HepG2 (cell line): ENCODE measurements around the gene NRL. TPM values are rescaled to one million over a fixed set of nuclear protein-coding genes. Genes with fewer than 3 reads are reported as not detected.

ENCODE experiments used
- CHD2 ChIP-seq: IDR thresholded peaks from 2 replicates; pipeline ENCODE4 v1.6.1; 2011; ENCODE audit warnings: low read depth, low read length, improper control_type of control experiment
- DNMT1 ChIP-seq: sonication (generic); formaldehyde crosslinking; IDR thresholded peaks from 2 replicates; pipeline ENCODE4 v1.5.1; 2020; ENCODE audit warnings: mild to moderate bottlenecking, missing genetic modification reagents
- HNRNPH1 ChIP-seq: fragments of 200-400 bp; formaldehyde crosslinking; optimal IDR thresholded peaks from 2 replicates; pipeline ENCODE3; 2017; ENCODE audit warnings: mild to moderate bottlenecking, low read depth, low read length
- MAZ ChIP-seq, 2 experiments: sonication (generic) in 1 of 2; formaldehyde crosslinking in 1 of 2; IDR thresholded peaks; 2 replicates each; pipeline versions ENCODE4 v1.5.0 to v1.6.1; 2012 to 2020; ENCODE audit warnings: low read depth in 2 of 2, mild to moderate bottlenecking in 2 of 2, borderline replicate concordance in 1 of 2, improper control_type of control experiment in 1 of 2, low read length in 1 of 2, missing genetic modification reagents in 1 of 2, moderate library complexity in 1 of 2
- NRL ChIP-seq: sonication (generic); formaldehyde crosslinking; IDR thresholded peaks from 2 replicates; pipeline ENCODE4 v1.5.0; 2020; ENCODE audit warnings: missing genetic modification reagents, mild to moderate bottlenecking, moderate library complexity, borderline replicate concordance
- PITX1 ChIP-seq: sonication (generic); formaldehyde crosslinking; IDR thresholded peaks from 2 replicates; pipeline ENCODE4 v1.5.1; 2020; ENCODE audit warnings: mild to moderate bottlenecking, missing genetic modification reagents
- RFX1 ChIP-seq: fragments of 450-650 bp; IDR thresholded peaks from 2 replicates; pipeline ENCODE4 v1.6.1; 2017
- ZFP90 ChIP-seq: sonication (generic); formaldehyde crosslinking; IDR thresholded peaks from 2 replicates; pipeline ENCODE4 v1.8.0; 2022; ENCODE audit warnings: missing genetic modification reagents, mild to moderate bottlenecking, inconsistent platforms, borderline replicate concordance
- ZMAT3 ChIP-seq: sonication (generic); formaldehyde crosslinking; conservative IDR thresholded peaks from 2 replicates; pipeline ENCODE4 v1.7.0; 2021; ENCODE audit warnings: missing genetic modification reagents
- ZNF317 ChIP-seq: sonication (generic); formaldehyde crosslinking; IDR thresholded peaks from 2 replicates; pipeline ENCODE4 v1.5.0; 2020; ENCODE audit warnings: mild to moderate bottlenecking, missing genetic modification reagents
- ZNF354B ChIP-seq: sonication (generic); formaldehyde crosslinking; IDR thresholded peaks from 2 replicates; pipeline ENCODE4 v1.8.0; 2022; ENCODE audit warnings: mild to moderate bottlenecking, missing genetic modification reagents
- ZNF44 ChIP-seq: sonication (generic); formaldehyde crosslinking; IDR thresholded peaks from 2 replicates; pipeline ENCODE4 v1.5.1; 2020; ENCODE audit warnings: mild to moderate bottlenecking, missing genetic modification reagents
- ZNF724P ChIP-seq: sonication (generic); formaldehyde crosslinking; IDR thresholded peaks from 2 replicates; pipeline ENCODE4 v1.8.0; 2022; ENCODE audit warnings: missing genetic modification reagents, borderline replicate concordance
- polyA plus RNA-seq, 8 experiments: library from polyadenylated mRNA; depleted of rRNA in 3 of 8; stranded (reverse) in 7 of 8; unstranded in 1 of 8; fragments of >200 nt; fragmentation: Illumina TruSeq in 4 of 8; extraction: Trizol in 4 of 8; gene quantifications; 2 replicates each; pipeline versions ENCODE4 v1.2.1 to v1.2.3, GENCODE V29; 2011 to 2016; ENCODE audit warnings: low read depth in 4 of 8, missing spikeins in 1 of 8, mixed read lengths in 1 of 8; ENCODE audit not compliant: insufficient read depth in 1 of 8
- total RNA-seq, 5 experiments: library from RNA; depleted of rRNA; stranded (reverse); fragments of >200 nt; fragmentation: Illumina TruSeq; extraction: Trizol; gene quantifications; 2 replicates each; pipeline ENCODE4 v1.2.3, GENCODE V29; 2016; ENCODE audit warnings: low read depth in 1 of 5
- TF ChIP-seq, protein P1 (sequence below): sonication (generic); formaldehyde crosslinking; IDR thresholded peaks from 2 replicates; pipeline ENCODE4 v1.5.0; 2020; ENCODE audit warnings: missing genetic modification reagents
- TF ChIP-seq, protein P2 (sequence below): sonication (generic); formaldehyde crosslinking; IDR thresholded peaks from 2 replicates; pipeline ENCODE4 v1.5.0; 2020; ENCODE audit warnings: mild to moderate bottlenecking, missing genetic modification reagents
- TF ChIP-seq, protein P3 (sequence below): sonication (generic); formaldehyde crosslinking; IDR thresholded peaks from 2 replicates; pipeline ENCODE4 v1.4.0; 2020; ENCODE audit warnings: missing genetic modification reagents
- TF ChIP-seq, protein P4 (sequence below): conservative IDR thresholded peaks from 2 replicates; pipeline ENCODE4 v1.6.1; 2018; ENCODE audit warnings: missing genetic modification reagents
- TF ChIP-seq, protein P5 (sequence below): sonication (generic); formaldehyde crosslinking; IDR thresholded peaks from 2 replicates; pipeline ENCODE4 v1.8.0; 2022; ENCODE audit warnings: missing genetic modification reagents, mild to moderate bottlenecking, borderline replicate concordance
- TF ChIP-seq, protein P6 (sequence below): sonication (generic); formaldehyde crosslinking; IDR thresholded peaks from 2 replicates; pipeline ENCODE4 v1.9.0; 2021; ENCODE audit warnings: missing genetic modification reagents, borderline replicate concordance
- TF ChIP-seq, protein P7 (sequence below): IDR thresholded peaks from 2 replicates; pipeline ENCODE4 v1.6.1; 2016; ENCODE audit warnings: mild to moderate bottlenecking, missing biosample characterization, missing genetic modification reagents

The NRL gene
- total and polyA plus RNA-seq, 2 of the 13 experiments (the other 11 are each of a cell fraction or from before 2014, with no cell fraction given) = 2.5 to 4.7 TPM

DNA sequence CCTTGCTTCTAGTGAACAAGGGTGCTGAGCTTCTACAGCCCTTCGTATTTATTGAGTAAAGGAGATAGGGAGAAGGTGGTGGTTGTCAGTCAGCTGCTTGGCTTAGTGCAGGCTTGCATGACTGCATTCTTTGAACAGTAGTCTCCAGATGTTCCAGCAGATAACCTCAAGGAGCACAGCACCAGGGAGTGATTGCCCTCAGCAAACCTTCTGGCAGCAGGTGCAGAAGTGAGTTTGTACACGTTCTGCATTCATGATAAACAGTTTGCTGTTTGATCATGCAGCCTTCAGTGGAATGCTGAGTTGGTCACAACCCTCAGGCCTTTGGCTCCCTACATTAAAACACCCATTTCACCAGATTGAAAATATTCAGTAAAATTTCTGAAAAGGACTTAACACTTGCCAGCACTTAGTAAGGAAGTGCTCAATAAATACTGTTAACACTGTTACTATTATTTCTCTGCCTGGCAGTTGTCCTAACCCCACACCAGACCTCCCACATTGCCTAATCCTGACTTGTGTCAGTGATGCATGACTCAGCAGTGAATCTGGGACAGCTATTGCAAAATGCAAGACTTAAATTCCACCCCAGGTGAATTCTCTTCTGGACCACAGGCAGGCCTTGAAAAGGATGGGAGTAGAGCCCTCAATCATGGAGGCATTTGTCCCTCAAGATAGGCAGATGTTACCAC lies 81.9 kb downstream of the NRL start (continued):
- TF ChIP-seq RFX1 (no peak), ZNF724P (CRISPR knock-in tag) (no peak), ZMAT3 (CRISPR knock-in tag) (no peak), ZNF354B (CRISPR knock-in tag) (no peak), HNRNPH1 (no peak), CHD2 (no peak), DNMT1 (CRISPR knock-in tag) (no peak), PITX1 (CRISPR knock-in tag) (peak; percentile 65), ZNF317 (0 out of 2 replicates have a peak, but pooled peaks have one; percentile 14), MAZ (IDR thresholded peaks at IDR 0.05; ENCODE audit: borderline replicate concordance, low read depth, low read length) (no peak), MAZ (CRISPR knock-in tag; IDR thresholded peaks at IDR 0.05; ENCODE audit: low read depth) (no peak), ZFP90 (no peak), ZNF44 (no peak), NRL (CRISPR knock-in tag) (no peak)
- TF ChIP-seq, protein P1, sequence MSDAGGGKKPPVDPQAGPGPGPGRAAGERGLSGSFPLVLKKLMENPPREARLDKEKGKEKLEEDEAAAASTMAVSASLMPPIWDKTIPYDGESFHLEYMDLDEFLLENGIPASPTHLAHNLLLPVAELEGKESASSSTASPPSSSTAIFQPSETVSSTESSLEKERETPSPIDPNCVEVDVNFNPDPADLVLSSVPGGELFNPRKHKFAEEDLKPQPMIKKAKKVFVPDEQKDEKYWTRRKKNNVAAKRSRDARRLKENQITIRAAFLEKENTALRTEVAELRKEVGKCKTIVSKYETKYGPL = no peak
- TF ChIP-seq, protein P2, sequence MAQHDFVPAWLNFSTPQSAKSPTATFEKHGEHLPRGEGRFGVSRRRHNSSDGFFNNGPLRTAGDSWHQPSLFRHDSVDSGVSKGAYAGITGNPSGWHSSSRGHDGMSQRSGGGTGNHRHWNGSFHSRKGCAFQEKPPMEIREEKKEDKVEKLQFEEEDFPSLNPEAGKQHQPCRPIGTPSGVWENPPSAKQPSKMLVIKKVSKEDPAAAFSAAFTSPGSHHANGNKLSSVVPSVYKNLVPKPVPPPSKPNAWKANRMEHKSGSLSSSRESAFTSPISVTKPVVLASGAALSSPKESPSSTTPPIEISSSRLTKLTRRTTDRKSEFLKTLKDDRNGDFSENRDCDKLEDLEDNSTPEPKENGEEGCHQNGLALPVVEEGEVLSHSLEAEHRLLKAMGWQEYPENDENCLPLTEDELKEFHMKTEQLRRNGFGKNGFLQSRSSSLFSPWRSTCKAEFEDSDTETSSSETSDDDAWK (CRISPR knock-in tag) = no peak
- TF ChIP-seq, protein P3, sequence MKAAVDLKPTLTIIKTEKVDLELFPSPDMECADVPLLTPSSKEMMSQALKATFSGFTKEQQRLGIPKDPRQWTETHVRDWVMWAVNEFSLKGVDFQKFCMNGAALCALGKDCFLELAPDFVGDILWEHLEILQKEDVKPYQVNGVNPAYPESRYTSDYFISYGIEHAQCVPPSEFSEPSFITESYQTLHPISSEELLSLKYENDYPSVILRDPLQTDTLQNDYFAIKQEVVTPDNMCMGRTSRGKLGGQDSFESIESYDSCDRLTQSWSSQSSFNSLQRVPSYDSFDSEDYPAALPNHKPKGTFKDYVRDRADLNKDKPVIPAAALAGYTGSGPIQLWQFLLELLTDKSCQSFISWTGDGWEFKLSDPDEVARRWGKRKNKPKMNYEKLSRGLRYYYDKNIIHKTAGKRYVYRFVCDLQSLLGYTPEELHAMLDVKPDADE (CRISPR knock-in tag) = no peak
- TF ChIP-seq, protein P4, sequence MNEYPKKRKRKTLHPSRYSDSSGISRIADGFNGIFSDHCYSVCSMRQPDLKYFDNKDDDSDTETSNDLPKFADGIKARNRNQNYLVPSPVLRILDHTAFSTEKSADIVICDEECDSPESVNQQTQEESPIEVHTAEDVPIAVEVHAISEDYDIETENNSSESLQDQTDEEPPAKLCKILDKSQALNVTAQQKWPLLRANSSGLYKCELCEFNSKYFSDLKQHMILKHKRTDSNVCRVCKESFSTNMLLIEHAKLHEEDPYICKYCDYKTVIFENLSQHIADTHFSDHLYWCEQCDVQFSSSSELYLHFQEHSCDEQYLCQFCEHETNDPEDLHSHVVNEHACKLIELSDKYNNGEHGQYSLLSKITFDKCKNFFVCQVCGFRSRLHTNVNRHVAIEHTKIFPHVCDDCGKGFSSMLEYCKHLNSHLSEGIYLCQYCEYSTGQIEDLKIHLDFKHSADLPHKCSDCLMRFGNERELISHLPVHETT (CRISPR knock-in tag) = no peak
- TF ChIP-seq, protein P5, sequence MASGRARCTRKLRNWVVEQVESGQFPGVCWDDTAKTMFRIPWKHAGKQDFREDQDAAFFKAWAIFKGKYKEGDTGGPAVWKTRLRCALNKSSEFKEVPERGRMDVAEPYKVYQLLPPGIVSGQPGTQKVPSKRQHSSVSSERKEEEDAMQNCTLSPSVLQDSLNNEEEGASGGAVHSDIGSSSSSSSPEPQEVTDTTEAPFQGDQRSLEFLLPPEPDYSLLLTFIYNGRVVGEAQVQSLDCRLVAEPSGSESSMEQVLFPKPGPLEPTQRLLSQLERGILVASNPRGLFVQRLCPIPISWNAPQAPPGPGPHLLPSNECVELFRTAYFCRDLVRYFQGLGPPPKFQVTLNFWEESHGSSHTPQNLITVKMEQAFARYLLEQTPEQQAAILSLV (CRISPR knock-in tag) = no peak
- TF ChIP-seq, protein P6, sequence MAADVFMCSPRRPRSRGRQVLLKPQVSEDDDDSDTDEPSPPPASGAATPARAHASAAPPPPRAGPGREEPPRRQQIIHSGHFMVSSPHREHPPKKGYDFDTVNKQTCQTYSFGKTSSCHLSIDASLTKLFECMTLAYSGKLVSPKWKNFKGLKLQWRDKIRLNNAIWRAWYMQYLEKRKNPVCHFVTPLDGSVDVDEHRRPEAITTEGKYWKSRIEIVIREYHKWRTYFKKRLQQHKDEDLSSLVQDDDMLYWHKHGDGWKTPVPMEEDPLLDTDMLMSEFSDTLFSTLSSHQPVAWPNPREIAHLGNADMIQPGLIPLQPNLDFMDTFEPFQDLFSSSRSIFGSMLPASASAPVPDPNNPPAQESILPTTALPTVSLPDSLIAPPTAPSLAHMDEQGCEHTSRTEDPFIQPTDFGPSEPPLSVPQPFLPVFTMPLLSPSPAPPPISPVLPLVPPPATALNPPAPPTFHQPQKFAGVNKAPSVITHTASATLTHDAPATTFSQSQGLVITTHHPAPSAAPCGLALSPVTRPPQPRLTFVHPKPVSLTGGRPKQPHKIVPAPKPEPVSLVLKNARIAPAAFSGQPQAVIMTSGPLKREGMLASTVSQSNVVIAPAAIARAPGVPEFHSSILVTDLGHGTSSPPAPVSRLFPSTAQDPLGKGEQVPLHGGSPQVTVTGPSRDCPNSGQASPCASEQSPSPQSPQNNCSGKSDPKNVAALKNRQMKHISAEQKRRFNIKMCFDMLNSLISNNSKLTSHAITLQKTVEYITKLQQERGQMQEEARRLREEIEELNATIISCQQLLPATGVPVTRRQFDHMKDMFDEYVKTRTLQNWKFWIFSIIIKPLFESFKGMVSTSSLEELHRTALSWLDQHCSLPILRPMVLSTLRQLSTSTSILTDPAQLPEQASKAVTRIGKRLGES = no peak
- TF ChIP-seq, protein P7, sequence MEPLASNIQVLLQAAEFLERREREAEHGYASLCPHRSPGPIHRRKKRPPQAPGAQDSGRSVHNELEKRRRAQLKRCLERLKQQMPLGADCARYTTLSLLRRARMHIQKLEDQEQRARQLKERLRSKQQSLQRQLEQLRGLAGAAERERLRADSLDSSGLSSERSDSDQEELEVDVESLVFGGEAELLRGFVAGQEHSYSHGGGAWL (CRISPR knock-in tag) = no peak
